SK-N-SH treated with all-trans-retinoic acid at 6 μM for 48 hours (cell line): ENCODE results near the gene NUP210.

Experiments used
- ARNTL ChIP-seq: fragments of 450-650 bp; formaldehyde crosslinking; IDR thresholded peaks from 2 replicates; pipeline ENCODE4 v1.5.0; 2020; ENCODE audit warnings: low read depth, mild to moderate bottlenecking, moderate library complexity, borderline replicate concordance
- BACH2 ChIP-seq: fragments of 250-450 bp; sonication (Bioruptor Pico); IDR thresholded peaks from 2 replicates; pipeline ENCODE4 v1.9.0; 2021; ENCODE audit warnings: mild to moderate bottlenecking, borderline replicate concordance
- CREB5 ChIP-seq: fragments of 250-450 bp; sonication (Bioruptor Pico); IDR thresholded peaks from 2 replicates; pipeline ENCODE4 v1.5.1; 2020; ENCODE audit warnings: low read depth, mild to moderate bottlenecking, moderate library complexity
- CSDC2 ChIP-seq: fragments of 250-450 bp; sonication (Bioruptor Pico); IDR thresholded peaks from 2 replicates; pipeline ENCODE4 v1.5.0; 2020; ENCODE audit warnings: mild to moderate bottlenecking, moderate library complexity
- ESRRG ChIP-seq: fragments of 250-450 bp; sonication (Bioruptor Pico); IDR thresholded peaks from 2 replicates; pipeline ENCODE4 v1.6.1; 2021; ENCODE audit warnings: mild to moderate bottlenecking
- ISL1 ChIP-seq: fragments of 250-450 bp; sonication (Bioruptor Pico); IDR thresholded peaks from 2 replicates; pipeline ENCODE4 v2.1.2; 2022; ENCODE audit warnings: mild to moderate bottlenecking, moderate library complexity
- OSR1 ChIP-seq: fragments of 250-450 bp; sonication (Bioruptor Pico); IDR thresholded peaks from 2 replicates; pipeline ENCODE4 v1.8.0; 2022; ENCODE audit warnings: moderate library complexity, mild to moderate bottlenecking, inconsistent platforms
- PATZ1 ChIP-seq: fragments of 250-450 bp; sonication (Bioruptor Pico); IDR thresholded peaks from 2 replicates; pipeline ENCODE4 v1.8.0; 2020; ENCODE audit warnings: mild to moderate bottlenecking, moderate library complexity, borderline replicate concordance
- POU6F1 ChIP-seq: fragments of 250-450 bp; sonication (Bioruptor Pico); IDR thresholded peaks from 2 replicates; pipeline ENCODE4 v1.8.0; 2021; ENCODE audit warnings: low read depth, mild to moderate bottlenecking, moderate library complexity, borderline replicate concordance
- TCF4 ChIP-seq: fragments of 250-450 bp; sonication (Bioruptor Pico); IDR thresholded peaks from 2 replicates; pipeline ENCODE4 v1.8.0; 2021; ENCODE audit warnings: mild to moderate bottlenecking, moderate library complexity, borderline replicate concordance
- TSHZ2 ChIP-seq: fragments of 250-450 bp; sonication (Bioruptor Pico); IDR thresholded peaks from 2 replicates; pipeline ENCODE4 v1.5.0; 2020; ENCODE audit warnings: mild to moderate bottlenecking, moderate library complexity
- ZC3H10 ChIP-seq: fragments of 250-450 bp; sonication (Bioruptor Pico); IDR thresholded peaks from 2 replicates; pipeline ENCODE4 v1.5.1; 2021; ENCODE audit warnings: mild to moderate bottlenecking, moderate library complexity

GRCh38 chr3:13406190-13406589, 13.9 kb downstream of the NUP210 start:
- TF ChIP-seq TCF4: no peak
- no peak for TF ChIP-seq BACH2 (CRISPR knock-in tag)
- TF ChIP-seq TSHZ2: no peak
- no peak for TF ChIP-seq PATZ1 (CRISPR knock-in tag)
- TF ChIP-seq ISL1 (CRISPR knock-in tag): no peak
- TF ChIP-seq POU6F1: no peak
- TF ChIP-seq CREB5 (CRISPR knock-in tag): no peak
- no peak for TF ChIP-seq CSDC2 (CRISPR knock-in tag)
- no peak for TF ChIP-seq ARNTL (CRISPR knock-in tag)
- TF ChIP-seq ESRRG (CRISPR knock-in tag): no peak
- TF ChIP-seq OSR1 (CRISPR knock-in tag): no peak
- TF ChIP-seq ZC3H10 (CRISPR knock-in tag): no peak
